ENCODE measurements around the gene TMEM256.

- TF ChIP-seq POLR2AphosphoS5 (IDR thresholded peaks at IDR 0.05; ENCODE audit: borderline replicate concordance, low read depth, low read length) = no peak
- no peak for TF ChIP-seq EZH2 (IDR thresholded peaks at IDR 0.05)
These were observed 5.3 kb downstream of the TMEM256 start for GRCh38 chr17:7398612-7399011.
